Measurements from ENCODE around the gene POLDIP3.
"Not testable (repeated sequence)": the region's sequence is repeated elsewhere in the genome, so short reads cannot be mapped to it uniquely, and the experiment has no call there.

POLDIP3 gene

GRCh38 chr22:42619261-42620063 is 4.8 kb upstream of the POLDIP3 start:
- no peak for DNase-seq

GRCh38 chr22:42617155-42617983 is 2.7 kb upstream of the POLDIP3 start:
- DNase-seq = no peak

- not testable (repeated sequence) for DNase-seq
Observed at GRCh38 chr22:42615860-42616175, 1.1 kb upstream of the POLDIP3 start.

GRCh38 chr22:42615092-42615859 is 593 bp upstream of the POLDIP3 start:
- DNase-seq = peak; percentile 89

DNA sequence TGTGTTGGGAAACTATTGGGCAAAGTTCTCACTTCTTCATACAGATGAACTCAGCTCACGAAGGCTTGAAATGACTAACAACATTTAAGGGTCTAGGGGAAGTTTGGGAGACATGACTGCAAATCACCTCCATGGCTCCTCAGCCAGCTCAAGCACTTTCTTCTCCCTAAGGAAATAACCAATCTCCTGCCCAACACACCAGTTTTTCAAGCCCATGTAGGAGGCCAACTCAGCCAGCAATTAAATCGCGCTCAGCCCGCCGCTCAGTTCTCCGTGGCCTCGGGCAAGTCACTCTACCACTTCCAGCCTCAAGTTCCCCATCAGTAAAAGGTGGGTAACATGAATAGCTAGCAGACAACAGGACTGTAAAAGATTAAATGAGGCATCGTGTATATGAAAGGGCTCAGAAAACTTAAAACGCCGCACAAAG is 796 bp downstream of the POLDIP3 start:
- DNase-seq = peak; percentile 35

DNA sequence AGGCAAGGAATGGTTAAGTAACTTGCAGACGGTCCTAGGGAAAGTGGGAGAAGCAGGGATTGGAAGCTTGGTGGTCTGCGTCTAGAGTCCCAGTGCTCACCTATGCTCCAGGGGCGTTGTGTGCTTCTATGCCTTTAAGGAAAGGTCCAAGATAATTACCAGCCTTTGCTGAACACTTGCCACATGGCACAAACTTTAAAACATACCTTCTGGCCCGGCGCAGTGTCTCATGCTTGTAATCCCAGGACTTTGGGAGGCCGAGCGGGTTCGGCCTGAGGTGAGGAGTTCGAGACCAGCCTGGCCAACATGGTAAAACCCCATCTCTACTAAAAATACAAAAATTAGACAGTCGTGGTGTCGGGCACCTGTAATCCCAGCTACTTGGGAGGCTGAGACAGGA is 2.3 kb downstream of the POLDIP3 start:
- DNase-seq = no peak

GRCh38 chr22:42611051-42611450 is 3.6 kb downstream of the POLDIP3 start:
- DNase-seq = no peak

- no peak for DNase-seq
Observed at GRCh38 chr22:42610186-42610585, 4.5 kb downstream of the POLDIP3 start.

DNA sequence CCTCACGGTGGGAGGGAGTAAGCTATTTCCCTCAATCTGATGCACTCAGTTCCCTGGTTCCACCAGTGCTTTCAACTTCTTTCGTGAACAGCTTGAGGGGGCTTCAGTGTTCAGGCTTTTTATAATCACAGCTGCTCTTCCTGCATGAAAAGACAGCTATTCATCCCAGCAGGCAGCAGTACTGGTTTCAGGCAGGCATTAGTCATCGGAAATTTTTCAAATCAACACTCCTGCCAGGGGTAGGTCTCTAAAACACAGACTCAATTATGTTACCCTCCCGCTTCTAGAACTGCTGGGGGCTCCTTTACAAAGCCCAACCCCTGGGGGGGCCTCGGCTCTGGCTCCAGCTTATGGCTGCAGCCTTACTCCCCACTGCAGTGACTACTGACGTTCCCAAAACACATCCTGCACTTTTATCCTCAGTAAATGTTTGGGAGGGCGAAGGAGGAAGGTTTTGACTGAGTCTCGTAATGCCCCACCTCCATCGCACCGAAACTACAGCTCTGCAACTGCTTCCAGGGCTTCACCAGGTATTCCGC is 5.8 kb downstream of the POLDIP3 start:
- DNase-seq = no peak

DNA sequence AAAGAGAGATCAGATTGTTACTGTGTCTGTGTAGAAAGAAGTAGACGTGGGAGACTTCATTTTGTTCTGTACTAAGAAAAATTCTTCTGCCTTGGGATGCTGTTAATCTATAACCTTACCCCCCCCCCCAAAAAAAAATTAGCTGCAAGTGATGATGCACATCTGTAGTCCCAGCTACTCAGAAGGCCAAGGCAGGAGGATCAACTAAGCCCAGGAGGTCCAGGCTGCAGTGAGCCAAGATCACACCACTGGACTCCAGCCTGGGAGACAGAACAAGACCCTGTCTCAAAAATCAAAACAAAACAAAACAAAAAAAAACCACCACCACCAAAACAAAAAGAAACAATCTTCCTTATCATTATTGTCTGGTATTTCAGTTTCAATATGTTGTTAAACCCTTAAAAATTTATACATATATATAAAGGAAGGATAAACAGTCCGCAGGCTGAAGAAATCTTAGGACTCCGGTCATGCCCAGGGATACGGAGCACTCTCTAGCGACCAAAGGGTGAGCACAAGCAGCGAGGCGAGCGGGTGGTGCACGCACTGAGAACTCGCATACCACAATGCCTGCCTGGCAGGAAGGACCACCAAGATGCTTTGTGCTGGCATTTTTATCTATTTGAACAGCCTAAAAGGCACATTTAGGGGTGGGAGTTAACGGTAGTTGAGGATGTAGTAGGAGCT is 6.4 kb downstream of the POLDIP3 start:
- DNase-seq = no peak

DNA sequence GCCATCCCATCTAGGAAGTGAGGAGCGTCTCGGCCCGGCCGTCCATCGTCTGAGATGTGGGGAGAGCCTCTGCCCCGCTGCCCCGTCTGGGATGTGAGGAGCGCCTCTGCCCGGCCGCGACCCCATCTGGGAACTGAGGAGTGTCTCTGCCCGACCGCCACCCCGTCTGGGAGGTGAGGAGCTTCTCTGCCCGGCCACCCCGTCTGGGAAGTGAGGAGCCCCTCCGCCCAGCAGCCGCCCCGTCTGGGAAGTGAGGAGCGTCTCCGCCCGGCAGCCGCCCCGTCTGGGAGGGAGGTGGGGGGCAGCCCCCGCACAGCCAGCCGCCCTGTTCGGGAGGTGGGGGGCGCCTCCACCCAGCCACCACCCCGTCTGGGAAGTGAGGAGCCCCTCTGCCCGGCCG is 7.0 kb downstream of the POLDIP3 start:
- DNase-seq = not testable (repeated sequence)

GRCh38 chr22:42604403-42604802 is 10.3 kb downstream of the POLDIP3 start:
- no peak for DNase-seq

- DNase-seq = no peak
Observed at GRCh38 chr22:42603427-42603826, 11.3 kb downstream of the POLDIP3 start.

- no peak for DNase-seq
Observed at GRCh38 chr22:42602470-42602869, 12.2 kb downstream of the POLDIP3 start.

- no peak for DNase-seq
Observed at GRCh38 chr22:42601879-42602465, 12.7 kb downstream of the POLDIP3 start.

GRCh38 chr22:42596863-42597530 is 17.7 kb downstream of the POLDIP3 start:
- DNase-seq = no peak

DNA sequence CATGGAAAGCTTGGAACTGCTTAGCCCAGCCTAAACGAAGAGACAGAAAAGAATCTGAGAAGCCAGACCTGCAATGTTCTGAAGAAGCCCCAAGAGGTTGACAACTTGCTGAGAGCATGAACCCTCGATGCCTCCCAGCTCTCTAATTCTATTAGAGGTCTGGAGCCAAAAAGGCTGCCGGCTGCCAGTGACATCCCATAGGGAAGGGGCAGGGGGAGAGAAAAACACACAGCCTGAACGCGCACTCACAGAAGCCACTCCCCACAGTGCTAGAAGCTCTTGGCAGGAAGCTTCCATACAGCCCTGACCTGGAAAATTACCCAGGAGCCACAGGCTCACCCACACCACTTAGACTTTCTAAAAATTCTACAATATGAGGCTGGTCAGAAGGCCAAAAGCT is 18.3 kb downstream of the POLDIP3 start:
- no peak for DNase-seq

DNA sequence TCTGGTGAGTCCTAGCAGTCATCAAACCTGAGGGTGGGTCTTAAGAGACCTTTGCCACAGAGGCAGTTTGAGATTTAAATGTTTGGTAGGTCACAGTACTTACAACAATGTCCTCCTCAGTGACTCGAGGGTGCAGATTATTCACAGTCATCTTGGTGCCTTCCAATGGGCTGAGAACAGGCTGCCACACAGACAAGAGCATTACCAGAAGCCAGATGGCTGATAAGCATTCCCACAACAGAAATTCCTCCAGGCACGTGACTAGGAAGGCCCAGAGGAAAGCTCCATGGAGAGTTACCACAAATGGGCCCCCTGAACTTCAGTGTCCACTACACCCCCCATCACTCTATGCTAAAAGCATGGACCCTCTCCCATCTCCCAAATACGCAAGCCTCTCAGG is 19.2 kb downstream of the POLDIP3 start:
- no peak for DNase-seq

GRCh38 chr22:42591987-42592386 is 22.7 kb downstream of the POLDIP3 start:
- DNase-seq = no peak

GRCh38 chr22:42587588-42588175 is 27.0 kb downstream of the POLDIP3 start:
- no peak for DNase-seq

DNA sequence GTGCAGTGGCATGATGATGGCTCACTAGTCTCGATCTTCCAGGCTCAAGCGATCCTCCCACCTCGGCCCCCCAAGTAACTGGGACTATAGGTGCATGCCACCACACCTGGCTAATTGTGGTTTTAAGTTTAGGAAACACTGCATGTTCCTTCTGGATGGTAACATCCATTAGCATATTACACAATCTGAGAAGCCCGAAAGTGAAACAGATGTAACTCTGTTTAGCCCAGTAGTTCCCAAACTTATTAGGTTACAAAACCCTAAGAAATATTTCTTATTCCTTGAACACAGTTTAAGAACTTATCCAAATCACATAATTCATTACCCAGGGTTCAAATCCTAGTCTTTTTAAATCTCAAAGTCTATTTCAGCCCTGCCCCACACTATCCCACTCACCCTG is 28.3 kb downstream of the POLDIP3 start:
- no peak for DNase-seq

Measured in stimulated activated naive CD4-positive, alpha-beta T cell treated with Interleukin-2 at 50 U/mL for 16 hours (primary cell).